ENCODE results near the gene CPB1. TPM values are rescaled to one million over a fixed set of nuclear protein-coding genes. Genes with fewer than 3 reads are reported as not detected.

CPB1 gene
- total and polyA plus RNA-seq, 2 of the 8 experiments (the other 6 are each of a cell fraction or from before 2014, with no cell fraction given): not detected

- Histone ChIP-seq H3K27ac (ENCODE audit: low read depth, low read length) (no peak overlapping the region), H3K27me3 (replicated peaks in 1 of 4; ENCODE audit: control insufficient read depth in 3 of 4, extremely low read depth in 1 of 4, insufficient read depth in 3 of 4, low read length in 3 of 4) (no peaks in the 10 kb centered on the region), H2BK15ac (ENCODE audit: low read length) (no peak overlapping the region), H4K8ac (ENCODE audit: extremely low read depth, insufficient read depth, low read length) (no peak overlapping the region), H3K4ac (replicated peaks; ENCODE audit: insufficient read length, low read depth, low read length) (no peak overlapping the region), H2BK5ac (ENCODE audit: low read depth, low read length) (no peak overlapping the region), H4K91ac (replicated peaks; ENCODE audit: insufficient read length, low read length) (no peak overlapping the region), H3K18ac (ENCODE audit: extremely low read depth, low read length) (no peak overlapping the region), H3K36me3 (ENCODE audit: control insufficient read depth in 2 of 4, insufficient read depth in 4 of 4, low read length in 3 of 4) (no peaks in the 10 kb centered on the region), H4K5ac (ENCODE audit: insufficient read length, low read depth, low read length) (no peak overlapping the region), H4K20me1 (replicated peaks in 1 of 2; ENCODE audit: control insufficient read depth in 1 of 2, insufficient read depth in 2 of 2, low read length in 2 of 2) (no peaks in the 10 kb centered on the region), H3K79me2 (ENCODE audit: control insufficient read depth in 1 of 2, insufficient read depth in 2 of 2, low read length in 2 of 2) (no peaks in the 10 kb centered on the region), H2BK20ac (ENCODE audit: low read length) (no peak overlapping the region), H3K4me1 (replicated peaks in 1 of 4; ENCODE audit: control insufficient read depth in 3 of 4, insufficient read depth in 4 of 4, low read length in 3 of 4) (no peaks in the 10 kb centered on the region), H3K4me2 (ENCODE audit: insufficient read depth in 1 of 2, low read depth in 2 of 2, low read length in 2 of 2) (no peak overlapping the region), H3K79me1 (ENCODE audit: low read depth, low read length) (no peaks in the 10 kb centered on the region), H2AFZ (ENCODE audit: low read length) (no peak overlapping the region), H2AK5ac (ENCODE audit: low read depth, low read length) (no peak overlapping the region), H2BK12ac (ENCODE audit: low read depth, low read length) (no peak overlapping the region), H3K9me3 (ENCODE audit: insufficient read depth in 2 of 2, low read depth in 1 of 2, low read length in 1 of 2) (no peaks in the 10 kb centered on the region), H3K56ac (replicated peaks; ENCODE audit: insufficient read length, low read depth, low read length) (no peak overlapping the region), H3K9ac (replicated peaks in 1 of 4; ENCODE audit: extremely low read depth in 1 of 4, low read depth in 3 of 4, low read length in 3 of 4) (no peak overlapping the region), H2BK120ac (replicated peaks; ENCODE audit: low read depth, low read length) (no peak overlapping the region), H3K4me3 (ENCODE audit: extremely low read depth in 1 of 4, insufficient read depth in 2 of 4, low read depth in 3 of 4, low read length in 4 of 4) (no peak overlapping the region), H3K23ac (ENCODE audit: insufficient read length) (no peak overlapping the region), H3K14ac (ENCODE audit: insufficient read length) (no peak overlapping the region), H3K23me2 (ENCODE audit: low read depth, low read length) (no peaks in the 10 kb centered on the region)
- TF ChIP-seq SUZ12 (IDR thresholded peaks at IDR 0.05; ENCODE audit: low read length) (no peak), ZNF274 (IDR thresholded peaks at IDR 0.05; ENCODE audit: borderline replicate concordance, extremely low read depth, low read length) (no peak), CTCF (IDR thresholded peaks at IDR 0.05; ENCODE audit: control extremely low read depth in 1 of 3, insufficient read depth in 1 of 3, low read depth in 1 of 3, low read length in 3 of 3) (no peak), CTBP2 (IDR thresholded peaks at IDR 0.05; ENCODE audit: borderline replicate concordance, insufficient read depth, insufficient read length, low read length) (no peak)
- POLR2A ChIA-PET (ENCODE audit: partially characterized antibody): no interaction called here
- CTCF ChIA-PET (ENCODE audit: partially characterized antibody): interaction anchor here (0.6 to 2.4 kb wide), 4 partner anchors 12 to 591 kb away, joined by 3 to 15 read pairs (median 3); no protein-coding TSS in a partner anchor
- WGBS, 2 experiments (ENCODE audit: extremely low coverage in 1 of 2, insufficient coverage in 1 of 2, insufficient read length in 1 of 2, insufficient replicate concordance in 2 of 2, low coverage in 1 of 2, low lambda C conversion rate in 2 of 2, missing lambda C conversion rate in 1 of 2): 91% methylated on average over 3 of the region's 3 CpGs; no CpG with 5 or more reads in 1 of the 2 experiments
- no peak for DNase-seq (ENCODE audit: low read depth in 1 of 2, low spot score in 2 of 2)
- FAIRE-seq: no peak
Measured at GRCh38 chr3:148896062-148896461, 68.5 kb downstream of the CPB1 start.
